IMR-90 (cell line): ENCODE measurements around the gene CFAP61. TPM values are rescaled to one million over a fixed set of nuclear protein-coding genes. Genes with fewer than 3 reads are reported as not detected.

ENCODE experiments used
- ATAC-seq: fragments of 200-7000 bp; cut with Tn5 transposase; 2 replicates; pipeline ENCODE4 v1.9.1; 2020; ENCODE audit warnings: low read depth, mild to moderate bottlenecking, moderate library complexity
- BruUV-seq: library from RNA; stranded (reverse); fragments of 400-500 nt; replicated peaks from 2 replicates; lab custom pipeline; 2021; lab: Mats Ljungman, UMichigan
- CTCF ChIA-PET: fragments of 300-600 bp; formaldehyde crosslinking; extraction: SDS; loops from one replicate; lab custom pipeline; 2021; ENCODE audit warnings: antibody characterized with exemption; lab: Yijun Ruan, JAX
- POLR2A ChIA-PET: fragments of 300-600 bp; sonication (Branson Sonifier 250); formaldehyde crosslinking; loops from one replicate; lab custom pipeline; 2022; ENCODE audit warnings: antibody characterized with exemption; ENCODE audit not compliant: unreplicated experiment; lab: Charles Lee
- DNase-seq: peaks from one replicate; pipeline ENCODE4 v3.0.0; 2013
- H2AFZ ChIP-seq: replicated peaks from 2 replicates; pipeline ENCODE3; 2013; ENCODE audit warnings: low read length, mild to moderate bottlenecking; ENCODE audit not compliant: poor library complexity
- H2AK5ac ChIP-seq: 2 replicates; pipeline ENCODE4 v1.6.1; 2013; ENCODE audit warnings: low read depth, low read length, inconsistent platforms
- H2AK9ac ChIP-seq: replicated peaks from 2 replicates; pipeline ENCODE3; 2013; ENCODE audit warnings: mild to moderate bottlenecking, low read depth, low read length, moderate library complexity; ENCODE audit not compliant: poor library complexity
- H2BK120ac ChIP-seq: 2 replicates; pipeline ENCODE4 v1.6.1; 2013; ENCODE audit warnings: low read depth, low read length, inconsistent platforms
- H2BK15ac ChIP-seq: 3 replicates; pipeline ENCODE4 v1.6.1; 2013; ENCODE audit warnings: low read depth, low read length, inconsistent platforms
- H2BK20ac ChIP-seq: 2 replicates; pipeline ENCODE4 v1.6.1; 2013; ENCODE audit warnings: low read depth, mild to moderate bottlenecking, inconsistent platforms, low read length, moderate library complexity
- H2BK5ac ChIP-seq: 2 replicates; pipeline ENCODE4 v1.6.1; 2013; ENCODE audit warnings: mild to moderate bottlenecking, low read depth, low read length, inconsistent platforms; ENCODE audit not compliant: poor library complexity, severe bottlenecking
- H3K14ac ChIP-seq: replicated peaks from 2 replicates; pipeline ENCODE4 v1.6.1; 2013; ENCODE audit warnings: low read depth, low read length, inconsistent platforms
- H3K18ac ChIP-seq: 2 replicates; pipeline ENCODE4 v1.6.1; 2013; ENCODE audit warnings: low read depth, low read length, control low read depth
- H3K23ac ChIP-seq: 2 replicates; pipeline ENCODE4 v1.6.1; 2013; ENCODE audit warnings: low read depth, low read length, inconsistent platforms
- H3K27ac ChIP-seq: 2 replicates; pipeline ENCODE4 v1.5.1; 2013; ENCODE audit warnings: mild to moderate bottlenecking, control low read depth, low read length; ENCODE audit not compliant: insufficient read depth
- H3K27me3 ChIP-seq: 2 replicates; pipeline ENCODE4 v1.6.1; 2013; ENCODE audit warnings: low read length; ENCODE audit not compliant: control insufficient read depth, insufficient read depth
- H3K36me3 ChIP-seq: 2 replicates; pipeline ENCODE4 v1.6.1; 2013; ENCODE audit warnings: low read length, mixed read lengths; ENCODE audit not compliant: control insufficient read depth, insufficient read depth
- H3K4ac ChIP-seq: 2 replicates; pipeline ENCODE4 v1.6.1; 2013; ENCODE audit warnings: low read depth, low read length, inconsistent platforms
- H3K4me1 ChIP-seq: 2 replicates; pipeline ENCODE4 v1.6.1; 2013; ENCODE audit warnings: low read length, mixed read lengths; ENCODE audit not compliant: control insufficient read depth, insufficient read depth
- H3K4me2 ChIP-seq: 2 replicates; pipeline ENCODE4 v1.6.1; 2013; ENCODE audit warnings: low read depth, mild to moderate bottlenecking, control low read depth, low read length, moderate library complexity
- H3K4me3 ChIP-seq: 2 replicates; pipeline ENCODE4 v1.5.1; 2013; ENCODE audit warnings: low read depth, mild to moderate bottlenecking, control low read depth, low read length, moderate library complexity; ENCODE audit not compliant: insufficient read depth
- H3K56ac ChIP-seq: 2 replicates; pipeline ENCODE4 v1.6.1; 2013; ENCODE audit warnings: low read length, inconsistent platforms; ENCODE audit not compliant: insufficient read depth; ENCODE audit errors: extremely low read depth
- H3K79me1 ChIP-seq, 2 experiments: 2 replicates each; pipeline ENCODE4 v1.6.1; 2013; ENCODE audit warnings: low read length in 2 of 2, inconsistent platforms in 1 of 2, low read depth in 1 of 2
- H3K9ac ChIP-seq: 2 replicates; pipeline ENCODE4 v1.6.1; 2013; ENCODE audit warnings: low read depth, low read length, control low read depth
- H3K9me1 ChIP-seq: 2 replicates; pipeline ENCODE4 v1.6.1; 2013; ENCODE audit warnings: low read length, inconsistent platforms; ENCODE audit not compliant: insufficient read depth
- H3K9me3 ChIP-seq: 2 replicates; pipeline ENCODE4 v1.6.1; 2013; ENCODE audit warnings: low read length; ENCODE audit not compliant: control insufficient read depth, insufficient read depth
- H4K20me1 ChIP-seq: 2 replicates; pipeline ENCODE4 v1.6.1; 2013; ENCODE audit warnings: low read length, inconsistent platforms; ENCODE audit not compliant: insufficient read depth
- H4K5ac ChIP-seq: 2 replicates; pipeline ENCODE4 v1.6.1; 2013; ENCODE audit warnings: mild to moderate bottlenecking, low read depth, low read length, control low read depth
- H4K8ac ChIP-seq, 2 experiments: 2 replicates each; pipeline ENCODE4 v1.6.1; 2013; ENCODE audit warnings: low read depth in 2 of 2, low read length in 2 of 2, control low read depth in 1 of 2, inconsistent platforms in 1 of 2
- H4K91ac ChIP-seq: 2 replicates; pipeline ENCODE4 v1.6.1; 2013; ENCODE audit warnings: low read depth, low read length, inconsistent platforms; ENCODE audit not compliant: insufficient read depth
- SMC3 ChIP-seq: fragments of 150-350 bp; IDR thresholded peaks from 2 replicates; pipeline ENCODE4 v1.6.1; 2016; ENCODE audit warnings: low read depth, mild to moderate bottlenecking, antibody characterized with exemption, low read length, moderate library complexity
- WGBS, 2 experiments: methylation state at CpG; one replicate each; pipeline versions ENCODE4 v1.1.5 to v1.1.7; 2013; ENCODE audit warnings: missing lambda C conversion rate in 2 of 2; ENCODE audit not compliant: insufficient read length in 1 of 2; ENCODE audit errors: extremely low coverage in 2 of 2; 5-methylcytosine and 5-hydroxymethylcytosine counted together
- dilution Hi-C: fragments of 300-500 bp; cut with HindIII; formaldehyde crosslinking; loops from one replicate; pipeline ENCODE4 v1.14.3; 2018; ENCODE audit warnings: low sequenced_read_pairs; ENCODE audit not compliant: unreplicated experiment
- in situ Hi-C: fragments of 300-500 bp; cut with MboI; formaldehyde crosslinking; loops from 3 replicates; pipeline ENCODE4 v1.14.3; 2019; ENCODE audit warnings: low sequenced_read_pairs, inconsistent platforms, mixed read lengths
- intact Hi-C: fragments of 100-400 bp; cut with micrococcal nuclease; formaldehyde crosslinking; loops from 2 replicates; pipeline ENCODE4 v1.10.0; 2022
- polyA plus RNA-seq, 3 experiments: library from polyadenylated mRNA; depleted of rRNA; stranded (reverse); fragments of >200 nt; gene quantifications; 2 replicates each; pipeline ENCODE4 v1.2.3, GENCODE V29; 2012; ENCODE audit warnings: low replicate concordance in 1 of 3
- total RNA-seq: library from RNA; depleted of rRNA; stranded (reverse); fragments of >200 nt; gene quantifications from 2 replicates; pipeline ENCODE4 v1.2.3, GENCODE V29; 2012

The CFAP61 gene
- total and polyA plus RNA-seq, 2 of the 4 experiments (the other 2 are of a cell fraction), result 0.07 TPM; not detected in 1

DNA sequence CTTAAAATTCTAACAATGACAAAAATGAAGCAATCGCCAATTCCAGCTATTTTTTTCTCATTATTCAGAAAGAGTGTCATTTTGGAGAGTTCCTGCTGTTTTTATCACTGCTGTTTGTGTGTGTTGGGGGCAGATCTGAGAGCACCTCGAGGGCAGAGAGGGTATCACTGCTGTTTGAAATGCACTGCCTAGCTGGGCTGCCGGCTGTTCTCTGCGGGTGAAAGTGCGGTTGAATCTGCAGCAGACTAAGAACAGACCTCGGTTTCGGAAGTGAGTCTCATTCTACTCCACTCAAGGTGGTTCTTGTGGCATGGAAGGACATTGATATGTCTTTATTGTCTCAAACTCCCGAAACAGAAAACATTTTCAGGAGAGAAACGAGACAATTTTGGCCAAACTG lies 333.9 kb downstream of the CFAP61 start:
- in situ Hi-C loops (no loop called here), intact Hi-C loops (no loop called here), dilution Hi-C loops (no loop called here)
- no peak overlapping the region for H2AK9ac ChIP-seq
- no peaks in the 10 kb centered on the region for H4K20me1 ChIP-seq
- no peaks in the 10 kb centered on the region for H3K79me1 ChIP-seq
- no peak overlapping the region for H2BK5ac ChIP-seq
- no peak for TF ChIP-seq SMC3
- no peak overlapping the region for H3K18ac ChIP-seq
- no peak overlapping the region for H2AK5ac ChIP-seq
- no peak for DNase-seq
- H3K27ac ChIP-seq, result no peak overlapping the region
- ChIA-PET CTCF (no interaction called here), POLR2A (no interaction called here)
- H2BK15ac ChIP-seq, result no peak overlapping the region
- H3K9ac ChIP-seq, result no peak overlapping the region
- H3K4me3 ChIP-seq, result no peak overlapping the region
- ATAC-seq, result no peak
- H3K36me3 ChIP-seq, result no peaks in the 10 kb centered on the region
- 56% methylated on average over 3 of the region's 9 CpGs; no CpG with 5 or more reads in 1 of the 2 experiments for WGBS, 2 experiments
- peaks cover 17% of the 10 kb centered on the region for H3K27me3 ChIP-seq
- BruUV-seq, result no TSS peak
- H4K5ac ChIP-seq, result no peak overlapping the region
- H3K9me1 ChIP-seq, result no peaks in the 10 kb centered on the region
- no peak overlapping the region for H2BK120ac ChIP-seq
- H3K4me2 ChIP-seq, result no peak overlapping the region
- peaks cover 2% of the 10 kb centered on the region; the same call in 1 of the 2 replicates for H3K9me3 ChIP-seq
- H3K23ac ChIP-seq, result no peak overlapping the region
- H2AFZ ChIP-seq, result no peak overlapping the region
- H2BK20ac ChIP-seq, result no peak overlapping the region
- no peak overlapping the region for H3K14ac ChIP-seq
- H4K91ac ChIP-seq, result no peak overlapping the region
- H3K4ac ChIP-seq, result no peak overlapping the region
- H3K4me1 ChIP-seq, result no peaks in the 10 kb centered on the region
- H4K8ac ChIP-seq, result no peak overlapping the region
- no peak overlapping the region for H3K56ac ChIP-seq
